Erythroblast (primary cell): Measurements from ENCODE around the gene DCAF12L2.

ENCODE experiments used
- GATA1 ChIP-seq: IDR thresholded peaks from 2 replicates; pipeline ENCODE4 v1.6.1; 2011; ENCODE audit warnings: low read depth, mild to moderate bottlenecking, control low read depth, low read length, moderate library complexity
- POLR2A ChIP-seq: IDR thresholded peaks from 2 replicates; pipeline ENCODE4 v1.6.1; 2011; ENCODE audit warnings: mild to moderate bottlenecking, low read length

DNA sequence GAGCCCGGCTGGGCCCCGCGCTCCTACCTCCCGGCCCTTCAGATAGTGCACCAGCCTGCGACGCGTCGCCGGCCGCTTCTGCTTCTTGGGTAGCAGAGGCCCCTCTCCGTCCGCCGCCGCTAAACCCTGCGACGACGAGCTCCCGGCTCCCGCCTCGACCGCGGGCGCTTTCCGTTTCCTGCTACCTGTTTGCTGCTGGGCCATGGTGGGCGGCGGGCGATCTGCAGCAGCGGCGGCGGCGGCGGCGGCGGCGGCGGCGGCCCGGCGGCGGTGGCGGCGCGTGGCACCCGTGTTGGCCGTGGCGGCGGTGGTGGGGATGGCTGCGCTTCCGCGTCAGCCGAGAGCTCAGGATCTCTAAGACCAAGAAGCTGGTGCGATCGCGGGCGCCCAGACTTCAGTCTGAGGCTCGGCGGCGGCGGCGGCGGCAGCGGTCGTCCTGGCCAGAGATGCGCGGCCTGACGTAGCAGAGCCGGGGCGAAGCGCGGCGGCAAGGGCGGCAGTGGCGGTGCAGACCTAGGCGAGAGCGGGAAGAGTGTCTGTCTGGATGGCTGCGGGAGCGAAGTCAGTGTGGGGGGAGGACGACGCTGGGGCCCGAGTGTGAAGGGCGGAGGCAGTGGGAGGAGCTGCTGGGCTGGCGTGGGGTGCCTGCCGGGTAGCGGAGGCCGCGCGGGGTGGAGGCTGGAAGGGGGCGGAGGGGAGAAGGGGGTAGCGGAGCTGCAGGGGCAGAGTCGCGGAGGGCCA lies at the start of gene DCAF12L2:
- no peak for TF ChIP-seq POLR2A
- TF ChIP-seq GATA1 = no peak
